ENCODE results near the gene RGL3.
"Not testable (repeated sequence)": the region's sequence is repeated elsewhere in the genome, so short reads cannot be mapped to it uniquely, and the experiment has no call there.

The RGL3 gene, protein sequence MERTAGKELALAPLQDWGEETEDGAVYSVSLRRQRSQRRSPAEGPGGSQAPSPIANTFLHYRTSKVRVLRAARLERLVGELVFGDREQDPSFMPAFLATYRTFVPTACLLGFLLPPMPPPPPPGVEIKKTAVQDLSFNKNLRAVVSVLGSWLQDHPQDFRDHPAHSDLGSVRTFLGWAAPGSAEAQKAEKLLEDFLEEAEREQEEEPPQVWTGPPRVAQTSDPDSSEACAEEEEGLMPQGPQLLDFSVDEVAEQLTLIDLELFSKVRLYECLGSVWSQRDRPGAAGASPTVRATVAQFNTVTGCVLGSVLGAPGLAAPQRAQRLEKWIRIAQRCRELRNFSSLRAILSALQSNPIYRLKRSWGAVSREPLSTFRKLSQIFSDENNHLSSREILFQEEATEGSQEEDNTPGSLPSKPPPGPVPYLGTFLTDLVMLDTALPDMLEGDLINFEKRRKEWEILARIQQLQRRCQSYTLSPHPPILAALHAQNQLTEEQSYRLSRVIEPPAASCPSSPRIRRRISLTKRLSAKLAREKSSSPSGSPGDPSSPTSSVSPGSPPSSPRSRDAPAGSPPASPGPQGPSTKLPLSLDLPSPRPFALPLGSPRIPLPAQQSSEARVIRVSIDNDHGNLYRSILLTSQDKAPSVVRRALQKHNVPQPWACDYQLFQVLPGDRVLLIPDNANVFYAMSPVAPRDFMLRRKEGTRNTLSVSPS

DNA sequence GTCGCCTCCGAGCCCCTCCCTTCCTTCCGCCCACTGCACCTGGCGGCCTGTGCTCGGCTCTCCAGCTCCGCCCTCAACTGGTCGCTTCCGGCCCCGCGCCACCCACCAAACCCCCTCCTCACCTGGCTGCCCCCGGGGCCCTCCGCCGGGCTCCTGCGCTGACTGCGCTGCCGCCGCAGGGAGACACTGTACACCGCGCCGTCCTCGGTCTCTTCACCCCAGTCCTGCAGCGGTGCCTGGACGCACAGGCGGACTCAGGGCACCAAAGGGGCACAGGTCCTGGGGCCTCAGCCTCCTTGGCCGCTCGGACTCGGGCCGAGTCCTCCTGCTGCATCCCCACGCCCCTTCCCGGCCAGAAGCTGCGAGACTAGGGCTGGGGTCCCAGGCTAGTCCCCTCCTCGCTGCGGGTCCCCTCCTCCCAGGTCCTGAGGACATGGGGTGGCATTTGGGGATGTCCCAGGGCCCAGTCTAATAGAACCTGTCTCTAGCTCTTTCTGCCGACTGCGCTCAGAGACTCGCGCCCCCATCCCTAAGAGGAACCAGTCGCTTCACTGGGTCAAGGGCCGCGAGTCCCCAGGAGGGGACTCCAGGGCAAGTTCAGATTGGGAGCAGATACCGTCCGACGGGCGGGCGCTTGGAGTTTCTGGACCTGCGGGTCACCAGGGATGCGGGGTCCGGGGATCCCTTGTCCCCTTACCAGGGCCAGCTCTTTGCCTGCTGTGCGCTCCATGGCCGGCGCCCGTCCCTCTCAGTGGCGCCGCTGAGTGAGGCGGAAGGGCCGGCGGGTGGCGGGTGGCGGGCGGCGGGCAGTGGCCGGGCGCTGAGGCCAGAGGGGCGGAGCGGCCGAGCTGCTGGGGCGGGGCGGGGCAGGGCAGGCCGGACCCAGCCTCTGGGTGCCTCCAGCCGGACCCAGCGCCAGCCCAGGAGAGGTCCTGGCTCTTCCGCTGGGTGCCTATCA, at the start of gene RGL3:
Gene RGL3 (minus strand): TSS at position 766 of the 958 bp plus-strand sequence. CDS start 36 bp downstream, at position 730.
- DNase-seq (ENCODE audit: low spot score), result no peak

DNA sequence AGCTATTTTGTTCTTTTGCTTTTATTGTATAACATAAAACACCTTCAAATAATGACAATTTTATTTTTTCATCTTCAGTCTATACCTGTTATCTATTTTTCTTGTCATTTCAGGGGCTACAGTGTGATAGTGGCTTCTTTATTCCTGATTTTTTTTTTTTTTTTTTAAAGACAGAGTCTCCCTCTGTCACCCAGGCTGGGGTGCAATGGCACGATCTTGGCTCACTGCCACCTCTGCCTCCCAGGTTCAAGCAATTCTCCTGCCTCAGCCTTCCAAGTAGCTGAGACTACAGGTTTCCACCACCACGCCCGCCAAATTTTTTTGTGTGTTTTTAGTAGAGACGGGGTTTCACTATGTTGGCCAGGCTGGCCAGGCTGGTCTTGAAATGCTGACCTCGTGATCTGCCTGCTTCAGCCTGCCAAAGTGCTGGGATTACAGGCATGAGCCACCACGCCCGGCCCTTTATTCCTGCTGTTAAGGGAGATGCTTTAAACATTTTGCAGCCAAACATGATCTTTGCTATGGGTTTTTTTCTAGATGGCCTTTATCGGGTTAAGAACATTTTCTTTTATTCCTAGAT, 49.2 kb upstream of the RGL3 start:
- not testable (repeated sequence) for DNase-seq (ENCODE audit: low spot score)

DNA sequence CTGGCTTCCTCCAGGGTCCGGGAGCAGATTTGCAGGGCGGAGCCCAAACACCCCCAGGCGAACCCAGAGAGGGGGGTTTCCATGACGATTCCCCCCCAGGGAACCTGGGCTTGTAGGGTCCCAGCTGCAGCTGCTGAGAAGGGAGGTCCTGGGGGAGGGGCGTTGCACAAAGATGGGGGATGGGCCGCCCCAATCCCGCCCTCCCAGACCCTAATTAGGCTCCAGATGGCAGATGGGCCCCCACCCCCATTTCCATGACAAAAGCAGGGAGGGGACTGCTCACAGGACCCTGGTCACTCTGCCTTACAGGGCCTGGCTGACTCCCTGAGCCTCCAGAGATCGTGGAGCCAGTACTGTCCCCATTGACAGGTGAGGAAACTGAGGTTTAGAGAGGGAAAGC, 46.5 kb upstream of the RGL3 start:
- no peak for DNase-seq (ENCODE audit: low spot score)

DNA sequence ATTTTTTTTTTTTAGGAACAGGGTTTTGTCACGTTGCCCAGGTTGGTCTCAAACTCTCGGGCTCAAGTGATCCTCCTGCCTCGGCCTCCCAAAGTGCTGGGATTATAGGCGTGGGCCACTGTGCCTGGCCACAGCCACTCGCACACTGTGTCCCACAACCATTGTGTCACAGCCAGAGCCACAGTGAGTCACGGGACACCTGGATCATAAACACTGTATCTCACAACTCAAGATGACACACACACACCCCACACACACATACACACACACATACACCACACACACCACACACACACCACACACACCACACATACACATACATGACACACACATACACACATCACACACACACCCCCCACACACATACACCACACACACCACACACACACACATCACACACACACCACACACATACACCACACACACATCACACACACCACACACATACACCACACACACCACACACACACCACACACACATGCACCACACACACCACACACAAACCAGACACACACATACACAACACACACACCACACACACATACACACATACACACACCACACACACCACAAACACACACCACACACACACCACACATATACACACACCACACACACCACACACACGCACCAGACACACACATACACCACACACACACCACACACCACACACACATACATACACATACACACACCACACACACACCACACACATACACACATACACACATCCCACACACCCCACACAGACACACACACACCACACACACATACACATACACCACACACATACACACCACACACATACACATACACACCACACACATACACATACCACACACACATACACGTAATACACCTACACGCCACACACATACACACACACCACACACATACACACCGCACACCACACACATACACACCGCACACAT, 45.5 kb upstream of the RGL3 start:
- DNase-seq (ENCODE audit: low spot score), result no peak

DNA sequence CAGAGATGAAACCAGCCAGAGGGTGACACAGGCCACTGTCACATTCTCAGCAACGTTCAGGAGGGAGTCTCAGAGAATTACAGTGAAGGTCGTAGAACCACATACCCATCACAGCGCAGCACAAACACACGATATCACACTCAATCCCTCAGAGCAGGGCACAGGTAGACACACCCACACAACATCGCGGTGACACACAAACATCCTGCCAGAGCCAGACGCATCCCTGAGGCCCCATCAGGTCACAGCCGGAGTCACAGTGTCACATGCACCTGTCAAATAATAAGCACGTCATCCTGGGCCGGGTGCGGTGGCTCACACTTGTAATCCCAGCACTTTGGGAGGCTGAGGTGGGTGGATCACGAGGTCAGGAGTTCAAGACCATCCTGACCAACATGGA, 44.3 kb upstream of the RGL3 start:
- DNase-seq (ENCODE audit: low spot score), result no peak

DNA sequence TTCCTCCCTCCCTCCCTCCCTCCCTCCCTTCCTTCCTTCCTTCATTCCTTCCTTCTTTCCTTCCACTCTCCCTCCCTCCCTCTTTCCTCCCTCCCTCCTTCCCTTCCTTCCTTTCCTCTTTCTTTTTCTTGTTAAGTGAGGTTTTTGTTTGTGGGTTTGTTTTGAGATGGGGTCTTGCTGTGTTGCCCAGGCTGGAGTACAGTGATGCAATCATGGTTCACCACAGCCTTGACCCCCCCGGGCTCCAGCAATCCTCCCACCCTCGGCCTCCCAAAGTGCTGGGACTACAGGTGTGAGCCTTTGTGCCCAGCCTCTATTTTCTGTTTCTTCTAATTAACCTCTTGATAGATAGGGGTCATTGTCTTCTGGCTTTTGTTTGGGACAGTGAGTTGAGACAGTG, 42.3 kb upstream of the RGL3 start:
- DNase-seq (ENCODE audit: low spot score), result no peak

DNA sequence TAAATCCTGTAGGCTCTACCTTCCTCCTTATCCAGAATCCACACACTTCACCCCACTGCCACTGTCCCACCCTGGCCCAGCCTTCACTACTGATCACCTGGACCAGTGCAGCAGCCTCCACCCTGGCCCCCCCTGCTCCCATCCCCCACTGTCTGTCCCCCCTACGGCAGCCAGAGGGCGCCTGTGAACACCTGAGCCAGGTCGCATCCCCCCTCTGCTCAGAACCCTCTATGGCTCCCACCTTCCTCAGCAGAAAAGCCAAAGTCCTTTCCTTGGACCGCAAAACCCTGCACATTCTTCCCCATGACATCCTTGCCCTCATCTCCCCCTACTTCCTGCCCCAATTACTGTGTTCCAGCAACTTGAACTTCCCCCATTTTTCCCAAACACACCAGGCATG, 41.1 kb upstream of the RGL3 start:
- no peak for DNase-seq (ENCODE audit: low spot score)

DNA sequence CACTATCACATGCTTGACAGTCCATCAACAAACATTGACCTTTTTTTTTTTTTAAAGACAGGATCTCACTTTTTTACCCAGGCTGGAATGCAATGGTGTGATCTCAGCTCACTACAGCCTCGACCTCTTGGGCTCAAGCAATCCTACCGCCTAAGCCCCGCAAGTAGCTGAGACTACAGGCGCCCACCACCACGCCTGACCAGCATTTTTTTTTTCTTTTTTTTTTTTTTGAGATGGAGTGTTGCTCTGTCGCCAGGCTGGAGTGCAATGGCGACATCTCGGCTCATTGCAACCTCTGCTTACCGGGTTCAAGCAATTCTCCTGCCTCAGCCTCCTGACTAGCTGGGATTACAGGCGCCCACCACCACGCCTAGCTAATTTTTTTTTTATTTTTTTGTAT, 39.8 kb upstream of the RGL3 start:
- DNase-seq (ENCODE audit: low spot score), result not testable (repeated sequence)

DNA sequence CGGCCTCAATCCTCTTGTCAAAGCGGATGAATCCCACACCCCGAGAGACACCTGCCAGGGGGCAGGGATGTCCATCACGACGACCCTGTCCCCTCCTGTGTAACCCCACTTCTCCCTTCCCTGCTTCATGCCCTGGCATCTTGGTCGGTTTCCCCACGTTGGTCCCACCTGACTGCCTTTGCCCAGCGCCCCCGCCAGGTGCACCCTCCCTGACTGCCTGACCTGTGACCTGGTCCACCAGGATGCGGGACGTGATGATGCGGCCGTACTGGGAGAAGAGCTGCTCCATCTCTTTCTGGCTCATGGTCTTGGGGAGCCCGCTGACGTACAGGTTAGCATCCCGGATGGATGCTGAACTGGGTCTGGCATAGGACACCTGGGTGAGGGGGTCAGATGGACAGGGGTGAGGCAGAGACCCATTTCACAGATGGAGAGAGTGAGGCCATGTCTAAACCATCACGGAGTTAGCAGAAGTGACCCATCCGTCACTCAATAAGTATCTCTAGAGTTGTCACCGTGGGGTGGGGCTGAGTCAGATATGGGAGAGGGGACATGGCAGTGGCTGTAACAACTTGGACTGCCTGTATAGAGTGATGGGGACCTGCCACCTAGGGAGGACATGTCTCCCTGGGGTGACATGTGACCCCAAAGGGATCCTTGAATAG, 39.3 kb upstream of the RGL3 start:
- no peak for DNase-seq (ENCODE audit: low spot score)

DNA sequence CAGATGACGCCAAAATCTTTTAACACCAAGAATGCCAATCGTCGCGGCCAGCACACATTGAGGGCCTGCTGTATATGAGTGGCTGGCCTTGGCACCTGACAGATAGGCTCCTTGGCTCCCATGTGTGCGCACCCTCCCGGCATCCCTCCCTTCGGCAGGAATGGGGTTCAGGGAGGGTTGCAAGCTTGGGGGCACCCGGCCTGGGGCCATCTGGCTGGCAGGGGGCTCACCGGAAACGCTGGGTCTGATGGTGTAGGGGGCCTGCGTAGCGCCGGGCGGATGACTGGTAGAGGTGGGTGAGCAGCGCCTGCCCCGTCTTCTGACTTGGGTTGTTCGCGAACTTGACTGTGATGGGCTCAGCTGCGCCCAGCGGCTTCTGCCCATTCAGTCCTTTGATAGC, 38.7 kb upstream of the RGL3 start:
- no peak for DNase-seq (ENCODE audit: low spot score)

DNA sequence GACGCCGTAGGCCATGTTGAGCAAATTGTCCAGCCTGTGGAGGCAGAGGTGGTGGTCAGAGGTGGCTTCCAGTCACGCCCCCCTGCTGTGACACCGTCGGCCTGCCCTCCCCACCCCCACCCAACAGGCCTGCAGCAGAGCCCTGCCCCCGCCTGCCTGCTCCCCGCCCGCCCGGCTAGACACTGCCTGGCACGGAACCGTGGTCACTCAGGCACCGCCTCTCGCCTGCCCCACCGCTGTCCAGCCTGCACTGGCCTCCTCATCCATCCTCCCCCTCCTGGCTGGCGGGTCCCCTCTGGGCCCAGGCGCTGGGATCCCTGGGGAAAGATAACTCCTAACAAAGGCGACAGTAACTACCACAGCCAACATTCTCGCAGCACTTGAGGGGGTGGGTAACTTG, 38.0 kb upstream of the RGL3 start:
- no peak for DNase-seq (ENCODE audit: low spot score)

DNA sequence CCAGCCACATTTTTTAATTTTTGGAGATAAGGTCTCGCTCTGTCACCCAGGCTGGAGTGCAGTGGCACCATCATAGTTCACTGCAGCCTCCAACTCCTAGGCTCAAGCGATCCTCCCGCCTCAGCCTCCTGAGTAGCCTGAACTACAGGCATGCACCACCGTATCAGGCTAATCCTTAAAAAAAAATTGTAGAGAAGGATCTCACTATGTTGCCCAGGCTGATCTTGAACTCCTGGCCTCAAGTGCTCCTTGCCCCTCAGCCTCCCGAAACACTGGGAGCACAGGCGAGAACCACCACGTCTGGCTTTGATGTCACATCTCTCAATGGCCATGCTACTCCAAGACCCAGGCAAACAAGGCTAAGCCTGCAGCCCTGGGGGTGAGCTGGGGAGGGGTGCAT, 37.5 kb upstream of the RGL3 start:
- DNase-seq (ENCODE audit: low spot score), result no peak

DNA sequence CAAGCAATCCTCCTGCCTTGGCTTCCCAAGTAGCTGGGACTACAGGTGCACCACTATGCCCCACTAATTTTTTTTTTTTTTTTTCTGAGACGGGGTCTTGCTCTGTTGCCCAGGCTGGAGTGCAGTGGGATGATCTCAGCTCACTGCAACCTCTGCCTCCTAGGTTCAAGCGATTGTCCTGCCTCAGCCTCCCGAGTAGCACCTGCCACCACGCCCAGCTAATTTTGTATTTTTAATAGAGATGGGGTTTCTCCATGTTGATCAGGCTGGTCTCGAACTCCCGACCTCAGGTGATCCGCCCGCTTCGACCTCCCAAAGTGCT, 36.1 kb upstream of the RGL3 start:
- DNase-seq (ENCODE audit: low spot score), result not testable (repeated sequence)

DNA sequence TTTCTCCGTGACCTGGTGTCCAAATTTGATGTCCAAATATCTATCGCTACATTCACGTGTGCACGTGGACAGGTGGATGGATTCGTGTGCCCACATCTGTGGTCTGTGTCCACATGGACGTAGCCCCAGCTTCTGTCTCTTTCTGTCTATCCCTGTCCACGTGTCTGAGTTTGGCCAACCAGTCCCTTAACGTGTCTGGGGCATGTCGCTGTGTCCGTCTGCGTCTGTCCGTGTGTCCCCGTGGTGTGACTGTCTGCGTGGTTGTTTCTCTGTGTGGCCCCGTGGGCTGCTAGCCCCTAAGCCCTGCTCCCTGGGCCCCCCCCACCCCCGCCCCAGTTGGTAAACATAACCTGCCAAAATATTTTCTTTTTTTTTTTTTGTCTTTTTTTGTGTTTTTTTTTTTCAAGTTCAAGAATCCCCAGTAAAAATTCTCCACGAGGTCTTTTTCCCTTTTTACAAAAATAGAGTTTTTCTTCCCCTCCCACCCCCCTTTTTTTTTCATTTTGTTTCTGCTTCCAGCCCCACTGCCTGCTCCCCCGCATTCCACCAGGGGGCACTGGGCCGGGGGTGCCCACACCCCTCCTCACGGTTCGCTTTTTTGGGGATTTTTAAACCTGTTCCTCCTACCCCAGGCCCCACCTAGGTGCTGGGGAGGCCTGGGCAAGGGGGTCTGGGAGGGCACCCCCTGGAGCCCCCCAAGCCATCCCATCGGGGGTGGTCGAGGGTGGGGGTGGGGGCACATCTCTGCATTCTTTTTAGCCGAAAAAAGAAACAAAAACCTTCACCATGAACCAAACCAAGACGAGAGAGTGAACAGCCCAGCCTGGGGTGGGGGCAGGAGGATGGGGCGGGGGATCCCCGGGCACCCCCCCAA, 34.6 kb upstream of the RGL3 start:
- no peak for DNase-seq (ENCODE audit: low spot score)

DNA sequence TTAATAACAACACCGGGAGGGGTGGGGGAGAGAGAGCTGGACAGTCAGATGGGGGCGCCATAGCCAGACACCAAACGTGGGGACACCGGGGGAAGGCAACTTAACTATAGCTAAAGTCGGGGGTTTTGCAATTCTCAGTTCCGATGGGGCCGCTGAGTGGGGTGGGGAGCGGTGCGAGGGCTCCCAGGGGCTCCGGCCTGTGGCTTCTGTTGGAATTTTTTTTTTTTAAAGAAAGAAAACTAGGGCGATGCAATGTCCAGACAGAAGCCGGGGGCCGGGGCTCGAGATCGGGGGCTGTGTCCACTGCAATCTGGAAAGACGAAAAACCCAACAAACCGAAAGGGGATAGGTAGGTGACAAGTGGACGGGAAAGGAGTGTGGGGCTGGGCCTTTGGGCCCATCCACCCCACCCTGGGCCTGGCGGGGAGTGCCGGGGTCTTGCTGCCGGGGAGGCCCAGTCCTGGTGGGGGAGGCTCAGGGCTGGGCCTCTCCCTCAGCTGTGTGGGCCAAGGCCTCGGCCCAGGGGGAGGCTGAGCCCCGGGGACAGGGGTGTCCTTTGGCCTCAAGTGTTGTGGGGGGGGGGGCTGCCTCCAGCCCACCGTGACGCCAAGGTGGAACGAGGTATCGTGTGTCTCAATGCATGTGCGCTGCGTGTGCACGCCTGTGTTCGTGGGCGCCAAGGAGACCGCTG, 33.7 kb upstream of the RGL3 start:
- DNase-seq (ENCODE audit: low spot score), result no peak

DNA sequence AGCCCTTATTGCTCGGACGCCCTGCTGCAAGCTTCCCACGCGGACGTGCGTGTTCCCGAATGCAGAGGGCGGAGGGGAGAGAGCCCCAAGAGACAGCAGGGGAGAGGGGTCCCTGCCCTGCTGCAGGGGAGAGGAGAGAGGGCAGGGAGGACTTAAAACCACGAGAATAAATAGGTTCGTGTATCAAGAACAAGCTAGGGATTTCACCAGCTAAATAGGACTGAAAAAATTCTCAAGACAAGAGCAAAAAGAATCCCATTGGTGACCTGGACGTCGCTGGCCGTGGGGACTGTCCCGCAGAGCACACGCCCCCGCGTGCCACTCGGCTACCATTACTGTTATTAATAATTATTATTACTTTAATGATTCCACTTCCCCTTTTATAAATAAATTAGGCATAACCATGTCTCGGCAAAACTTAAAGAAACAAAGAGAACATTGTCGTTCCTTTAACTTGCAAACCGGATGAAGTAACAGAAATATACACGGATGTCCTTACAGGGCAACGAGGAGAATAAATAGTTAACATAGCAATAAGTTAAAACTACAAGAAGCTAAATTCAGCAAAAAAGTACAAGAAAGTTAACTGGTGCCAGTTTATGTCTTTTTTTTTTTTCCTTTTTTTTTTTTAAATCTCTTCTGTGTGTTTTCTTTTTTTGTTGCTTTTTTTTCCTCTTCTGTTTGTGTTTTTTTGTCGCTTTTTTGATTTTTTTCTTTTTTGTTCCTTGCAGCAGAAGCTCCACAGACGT, 32.9 kb upstream of the RGL3 start:
- no peak for DNase-seq (ENCODE audit: low spot score)

DNA sequence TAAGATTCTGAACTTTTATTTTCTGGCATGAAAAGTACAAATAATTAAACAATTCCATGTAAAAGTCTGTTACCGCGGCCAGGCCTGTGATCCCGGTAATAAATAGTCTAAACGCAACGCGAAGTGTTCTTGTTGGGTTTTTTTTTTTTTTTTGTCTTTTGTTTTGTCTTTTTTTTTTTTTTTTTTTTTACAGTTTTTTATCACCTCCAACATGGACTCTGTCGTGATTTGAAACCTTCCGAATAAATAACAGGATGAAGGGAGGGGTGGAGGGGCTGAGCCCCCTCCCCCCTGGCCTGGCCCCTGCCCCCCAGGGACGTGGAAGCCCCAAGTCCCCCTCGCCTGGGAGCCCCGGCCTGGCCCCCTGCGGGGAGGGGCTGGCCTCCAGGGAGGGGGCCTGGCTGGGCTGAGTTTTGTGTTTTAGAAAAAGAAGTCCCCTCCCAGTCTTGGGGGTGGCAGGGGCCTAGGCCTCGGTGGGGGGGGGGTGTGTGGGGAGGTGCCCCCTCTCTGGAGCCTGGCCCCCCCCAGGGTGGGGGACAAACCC, 32.3 kb upstream of the RGL3 start:
- no peak for DNase-seq (ENCODE audit: low spot score)

Data from kidney capillary endothelial cell (primary cell).